ENCODE measurements around the gene SEL1L3. TPM values are rescaled to one million over a fixed set of nuclear protein-coding genes. Genes with fewer than 3 reads are reported as not detected.

The SEL1L3 gene
- total RNA-seq, 4 donors from 2014 or later: 2.2 to 29.8 (median 5.4) TPM

DNA sequence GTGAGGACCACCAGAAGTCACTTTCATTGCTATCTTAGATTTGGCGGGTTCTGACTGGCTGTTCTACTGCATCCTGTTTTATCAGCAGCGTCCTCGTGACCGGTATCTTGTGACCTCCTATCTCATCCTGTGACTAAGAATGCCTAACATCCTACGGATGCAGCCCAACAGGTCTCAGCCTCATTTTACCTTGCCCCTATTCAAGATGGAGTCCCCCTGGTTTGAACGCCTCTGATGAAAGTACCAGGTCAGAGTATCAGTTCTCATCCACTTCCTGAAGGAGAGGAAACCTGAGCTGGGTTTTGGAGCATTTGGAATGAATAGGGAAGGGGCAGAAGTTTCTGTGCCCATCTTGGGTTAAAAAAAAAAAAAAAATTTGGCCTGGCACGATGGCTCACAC is 136.9 kb downstream of the SEL1L3 start:
- Histone ChIP-seq H3K9me3 (no peaks in the 10 kb centered on the region), H3K4me3 (no peak overlapping the region), H3K27ac (no peak overlapping the region), H3K4me1 (no peaks in the 10 kb centered on the region), H3K27me3 (no peaks in the 10 kb centered on the region), H3K36me3 (no peaks in the 10 kb centered on the region)
- ATAC-seq: no peak
- TF ChIP-seq, protein P1, sequence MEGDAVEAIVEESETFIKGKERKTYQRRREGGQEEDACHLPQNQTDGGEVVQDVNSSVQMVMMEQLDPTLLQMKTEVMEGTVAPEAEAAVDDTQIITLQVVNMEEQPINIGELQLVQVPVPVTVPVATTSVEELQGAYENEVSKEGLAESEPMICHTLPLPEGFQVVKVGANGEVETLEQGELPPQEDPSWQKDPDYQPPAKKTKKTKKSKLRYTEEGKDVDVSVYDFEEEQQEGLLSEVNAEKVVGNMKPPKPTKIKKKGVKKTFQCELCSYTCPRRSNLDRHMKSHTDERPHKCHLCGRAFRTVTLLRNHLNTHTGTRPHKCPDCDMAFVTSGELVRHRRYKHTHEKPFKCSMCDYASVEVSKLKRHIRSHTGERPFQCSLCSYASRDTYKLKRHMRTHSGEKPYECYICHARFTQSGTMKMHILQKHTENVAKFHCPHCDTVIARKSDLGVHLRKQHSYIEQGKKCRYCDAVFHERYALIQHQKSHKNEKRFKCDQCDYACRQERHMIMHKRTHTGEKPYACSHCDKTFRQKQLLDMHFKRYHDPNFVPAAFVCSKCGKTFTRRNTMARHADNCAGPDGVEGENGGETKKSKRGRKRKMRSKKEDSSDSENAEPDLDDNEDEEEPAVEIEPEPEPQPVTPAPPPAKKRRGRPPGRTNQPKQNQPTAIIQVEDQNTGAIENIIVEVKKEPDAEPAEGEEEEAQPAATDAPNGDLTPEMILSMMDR (IDR thresholded peaks at IDR 0.05): no peak
- TF ChIP-seq POLR2AphosphoS5 (IDR thresholded peaks at IDR 0.05): no peak
- WGBS, 2 donors (ENCODE audit: low coverage in 1 of 2): 71 to 88% methylated on average over 3 to 4 of the region's 7 CpGs

DNA sequence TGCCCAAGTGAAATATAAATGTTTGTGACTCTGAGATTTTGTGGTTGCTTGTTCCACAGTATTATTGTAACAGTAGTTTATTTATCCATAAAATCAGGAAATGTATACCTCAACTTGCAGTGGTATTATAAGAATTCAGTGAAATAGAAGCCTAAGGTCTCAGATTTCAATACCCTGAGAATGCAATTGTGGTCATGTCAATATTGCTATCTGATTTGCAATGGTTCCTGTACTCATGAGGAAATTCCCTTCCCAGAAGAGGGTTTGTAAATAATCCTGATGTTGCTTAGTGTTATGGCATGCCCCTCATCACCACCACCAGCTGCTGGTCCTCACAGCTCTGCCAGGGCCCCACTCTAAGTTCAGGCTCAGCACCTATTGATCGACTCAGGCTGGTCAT is 139.4 kb downstream of the SEL1L3 start:
- ATAC-seq: no peak
- Histone ChIP-seq H3K4me3 (no peak overlapping the region), H3K9me3 (no peaks in the 10 kb centered on the region), H3K27ac (no peak overlapping the region), H3K27me3 (no peaks in the 10 kb centered on the region), H3K36me3 (no peaks in the 10 kb centered on the region), H3K4me1 (no peaks in the 10 kb centered on the region)
- TF ChIP-seq, protein P1 (IDR thresholded peaks at IDR 0.05): no peak
- no peak for TF ChIP-seq POLR2A (IDR thresholded peaks at IDR 0.05)
- no peak for TF ChIP-seq POLR2AphosphoS5 (IDR thresholded peaks at IDR 0.05)
- 67 to 100% methylated on average over 1 of the region's 1 CpG for WGBS, 2 donors (ENCODE audit: low coverage in 1 of 2)

DNA sequence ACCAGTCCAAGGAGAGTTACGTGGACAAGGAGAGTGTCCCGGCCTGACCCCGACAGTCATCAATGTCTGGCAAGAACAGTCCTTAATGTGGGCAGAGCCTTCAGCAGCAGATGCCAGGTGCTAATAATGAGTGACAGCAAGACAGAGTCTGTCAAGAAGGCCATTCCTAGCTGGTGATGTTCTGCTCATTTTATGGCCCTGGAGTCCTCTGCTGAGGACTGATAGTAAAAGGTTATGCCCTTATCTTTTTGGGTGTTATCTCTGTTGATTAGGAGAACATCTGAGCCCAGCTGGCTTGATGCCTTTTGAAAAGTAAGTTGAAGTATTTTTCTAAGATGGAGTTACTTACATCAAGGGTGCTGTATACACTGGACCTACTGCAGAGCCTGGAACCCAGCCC is 139.8 kb downstream of the SEL1L3 start:
- Histone ChIP-seq H3K4me3 (no peak overlapping the region), H3K36me3 (no peaks in the 10 kb centered on the region), H3K27me3 (no peaks in the 10 kb centered on the region), H3K4me1 (no peaks in the 10 kb centered on the region), H3K27ac (no peak overlapping the region), H3K9me3 (no peaks in the 10 kb centered on the region)
- ATAC-seq: no peak
- TF ChIP-seq POLR2A (IDR thresholded peaks at IDR 0.05) (no peak), POLR2AphosphoS5 (IDR thresholded peaks at IDR 0.05) (no peak), EP300 (IDR thresholded peaks at IDR 0.05) (no peak)
- TF ChIP-seq, protein P1 (IDR thresholded peaks at IDR 0.05): no peak
- WGBS, 2 donors (ENCODE audit: low coverage in 1 of 2): 50 to 53% methylated on average over 3 of the region's 3 CpGs

DNA sequence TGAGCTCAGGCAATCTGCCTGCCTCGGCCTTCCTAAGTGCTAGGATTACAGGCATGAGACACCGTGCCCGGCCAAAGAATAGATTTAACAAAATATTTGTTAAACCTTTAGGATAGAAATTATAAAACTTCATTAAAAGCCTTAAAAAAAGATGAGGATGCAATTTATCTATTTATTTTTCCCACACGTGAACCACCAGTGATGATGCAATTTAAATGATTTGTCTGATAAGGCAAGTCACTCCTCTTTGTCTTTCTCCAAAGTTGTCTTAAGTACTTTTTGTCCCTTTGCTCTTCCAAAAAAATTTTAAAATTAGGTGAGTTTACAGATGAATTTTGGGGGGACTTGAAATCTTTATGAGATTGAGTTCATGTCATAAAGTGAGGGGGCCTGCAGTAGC is 149.0 kb downstream of the SEL1L3 start:
- no peaks in the 10 kb centered on the region for H3K36me3 ChIP-seq
- no peaks in the 10 kb centered on the region for H3K4me1 ChIP-seq
- TF ChIP-seq POLR2AphosphoS5 (IDR thresholded peaks at IDR 0.05) (no peak), POLR2A (IDR thresholded peaks at IDR 0.05) (no peak), EP300 (IDR thresholded peaks at IDR 0.05) (no peak)
- TF ChIP-seq, protein P1 (IDR thresholded peaks at IDR 0.05): no peak
- peaks cover 0 to 8% (median 0%) of the 10 kb centered on the region in 3 donors for H3K9me3 ChIP-seq
- no peak for ATAC-seq
- H3K27ac ChIP-seq: no peak overlapping the region
- H3K4me3 ChIP-seq: no peak overlapping the region
- WGBS, 2 donors (ENCODE audit: low coverage in 1 of 2): 87 to 88% methylated on average over 4 of the region's 4 CpGs
- H3K27me3 ChIP-seq: no peaks in the 10 kb centered on the region

DNA sequence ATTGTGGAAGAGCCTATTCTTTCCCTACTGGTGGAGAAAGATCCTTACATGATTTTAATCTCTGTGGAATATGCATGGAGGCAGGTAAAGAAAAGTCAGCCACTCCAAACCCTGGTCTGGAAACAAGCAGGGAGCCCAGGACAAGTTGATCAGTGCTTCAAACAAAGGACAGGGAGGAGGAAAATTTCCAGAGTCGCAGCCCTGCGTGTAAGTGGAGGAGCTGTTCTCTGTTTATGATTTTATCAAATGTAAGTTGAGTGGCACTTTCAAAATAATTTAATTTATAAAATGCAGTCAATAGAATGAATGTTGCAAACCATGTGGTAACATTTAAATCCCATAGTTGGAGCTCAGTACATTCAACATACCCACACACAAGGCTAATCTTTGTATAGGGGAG is 150.2 kb downstream of the SEL1L3 start:
- Histone ChIP-seq H3K4me3 (no peak overlapping the region), H3K27me3 (no peaks in the 10 kb centered on the region), H3K4me1 (no peaks in the 10 kb centered on the region), H3K27ac (no peak overlapping the region), H3K9me3 (peaks cover 0 to 8% (median 0%) of the 10 kb centered on the region in 3 donors), H3K36me3 (no peaks in the 10 kb centered on the region)
- no peak for TF ChIP-seq EP300 (IDR thresholded peaks at IDR 0.05)
- TF ChIP-seq, protein P1 (IDR thresholded peaks at IDR 0.05): no peak
- TF ChIP-seq POLR2A (IDR thresholded peaks at IDR 0.05): no peak
- no peak for TF ChIP-seq POLR2AphosphoS5 (IDR thresholded peaks at IDR 0.05)
- 63 to 95% methylated on average over 2 of the region's 2 CpGs for WGBS, 2 donors (ENCODE audit: low coverage in 1 of 2)
- no peak for ATAC-seq

All from gastroesophageal sphincter (tissue), 4 donors.